ENCODE measurements around the gene CBX1.
A peak's percentile ranks its signal among the peaks of the same experiment; 100 is the strongest.

CBX1 gene

GRCh38 chr17:48024149-48025039 lies 76.9 kb downstream of the CBX1 start:
- DNase-seq: peak; percentile 55

DNA sequence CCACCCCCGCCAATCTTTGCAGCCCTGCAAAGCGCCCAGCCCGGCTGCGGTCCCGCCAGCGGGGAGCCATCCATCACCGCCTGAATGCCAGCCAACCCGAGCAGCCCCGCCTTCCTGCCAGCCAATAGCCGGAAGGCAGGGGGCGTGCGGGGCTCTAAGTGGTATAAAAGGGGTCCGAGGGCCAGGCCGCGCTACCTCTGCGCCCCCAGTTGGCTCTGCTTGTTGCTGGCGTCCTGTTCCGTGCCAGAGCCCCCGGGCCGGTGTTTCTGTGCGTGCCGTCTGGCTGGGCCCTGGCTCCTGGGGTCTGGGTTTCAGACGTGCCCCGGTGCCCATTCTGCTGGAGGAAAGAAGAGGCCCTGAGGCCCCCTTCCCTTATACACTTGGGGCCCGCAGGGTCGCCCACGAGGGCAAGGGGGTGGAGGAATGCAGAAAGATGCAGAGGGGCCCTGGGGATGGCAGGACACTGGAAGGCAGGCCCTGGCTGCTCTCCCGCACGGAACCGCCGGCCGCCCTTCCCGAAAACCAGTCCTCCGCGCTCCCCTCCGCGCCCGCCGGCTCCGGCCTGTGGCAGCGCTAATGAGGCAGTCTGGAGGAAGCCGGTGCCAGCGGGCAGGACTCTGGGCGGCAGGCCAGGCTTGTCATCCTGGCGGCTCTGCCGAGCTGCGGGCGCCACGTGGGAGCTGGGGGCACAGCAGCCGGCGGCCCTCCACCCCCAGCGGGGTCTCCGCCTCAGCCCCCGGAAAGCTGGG lies 77.7 kb downstream of the CBX1 start:
- DNase-seq: peak; percentile 88

- no peak for DNase-seq
These were observed 78.4 kb downstream of the CBX1 start for GRCh38 chr17:48022901-48023300.

DNA sequence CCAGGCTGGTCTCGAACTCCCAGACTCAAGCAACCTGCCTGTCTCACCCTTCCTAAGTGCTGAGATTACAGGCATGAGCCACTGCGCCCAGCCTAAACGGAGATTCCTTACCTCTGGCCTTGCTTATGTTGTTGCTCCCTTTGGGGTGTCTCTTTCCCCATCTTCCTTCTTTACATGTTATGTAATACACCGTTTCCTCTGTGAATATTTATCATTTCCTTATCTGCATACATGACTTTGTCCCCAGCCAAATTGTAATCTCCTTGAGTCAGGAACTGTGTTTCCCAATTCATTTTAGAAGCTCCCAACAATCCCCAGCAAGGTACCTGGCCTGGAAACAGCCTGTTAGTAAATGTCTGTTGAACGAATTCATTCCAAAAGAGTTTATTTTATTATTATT lies 79.3 kb downstream of the CBX1 start:
- no peak for DNase-seq
